Measurements from ENCODE around the gene CTSC.
A peak's percentile ranks its signal among the peaks of the same experiment; 100 is the strongest.

The CTSC gene

GRCh38 chr11:88337181-88337986, at the start of gene CTSC:
TSS of gene CTSC (minus strand) at chr11:88337736. CDS start at chr11:88337672, 64 bp downstream.
- DNase-seq (ENCODE audit: extremely low read depth in 1 of 2, low read depth in 1 of 2) = peak; percentile 91 to 93

- no peak for DNase-seq (ENCODE audit: extremely low read depth in 1 of 2, low read depth in 1 of 2)
Measured at GRCh38 chr11:88384669-88385005, 47.1 kb upstream of the CTSC start.

GRCh38 chr11:88384004-88384668, 46.6 kb upstream of the CTSC start:
- no peak for DNase-seq (ENCODE audit: extremely low read depth in 1 of 2, low read depth in 1 of 2)

GRCh38 chr11:88383447-88383846, 45.9 kb upstream of the CTSC start:
- DNase-seq (ENCODE audit: extremely low read depth in 1 of 2, low read depth in 1 of 2) = no peak

GRCh38 chr11:88379130-88379529, 41.6 kb upstream of the CTSC start:
- no peak for DNase-seq (ENCODE audit: extremely low read depth in 1 of 2, low read depth in 1 of 2)

- no peak for DNase-seq (ENCODE audit: extremely low read depth in 1 of 2, low read depth in 1 of 2)
Measured at GRCh38 chr11:88378422-88379066, 41.0 kb upstream of the CTSC start.

GRCh38 chr11:88377646-88378045, 40.1 kb upstream of the CTSC start:
- DNase-seq (ENCODE audit: extremely low read depth in 1 of 2, low read depth in 1 of 2) = no peak

- DNase-seq (ENCODE audit: extremely low read depth in 1 of 2, low read depth in 1 of 2) = no peak
Measured at GRCh38 chr11:88377144-88377543, 39.6 kb upstream of the CTSC start.

GRCh38 chr11:88375927-88376470, 38.5 kb upstream of the CTSC start:
- no peak for DNase-seq (ENCODE audit: extremely low read depth in 1 of 2, low read depth in 1 of 2)

GRCh38 chr11:88370782-88371181, 33.2 kb upstream of the CTSC start:
- DNase-seq (ENCODE audit: extremely low read depth in 1 of 2, low read depth in 1 of 2) = no peak

GRCh38 chr11:88367310-88367709, 29.8 kb upstream of the CTSC start:
- DNase-seq (ENCODE audit: extremely low read depth in 1 of 2, low read depth in 1 of 2) = no peak

- no peak for DNase-seq (ENCODE audit: extremely low read depth in 1 of 2, low read depth in 1 of 2)
Measured at GRCh38 chr11:88363648-88364065, 26.1 kb upstream of the CTSC start.

- no peak for DNase-seq (ENCODE audit: extremely low read depth in 1 of 2, low read depth in 1 of 2)
Measured at GRCh38 chr11:88363004-88363403, 25.5 kb upstream of the CTSC start.

- no peak for DNase-seq (ENCODE audit: extremely low read depth in 1 of 2, low read depth in 1 of 2)
Measured at GRCh38 chr11:88360141-88360540, 22.6 kb upstream of the CTSC start.

GRCh38 chr11:88359541-88359940, 22.0 kb upstream of the CTSC start:
- DNase-seq (ENCODE audit: extremely low read depth in 1 of 2, low read depth in 1 of 2) = no peak

- DNase-seq (ENCODE audit: extremely low read depth in 1 of 2, low read depth in 1 of 2) = no peak
Measured at GRCh38 chr11:88359114-88359513, 21.6 kb upstream of the CTSC start.

- no peak for DNase-seq (ENCODE audit: extremely low read depth in 1 of 2, low read depth in 1 of 2)
Measured at GRCh38 chr11:88358040-88358431, 20.5 kb upstream of the CTSC start.

- DNase-seq (ENCODE audit: extremely low read depth in 1 of 2, low read depth in 1 of 2) = no peak
Measured at GRCh38 chr11:88357323-88358039, 19.9 kb upstream of the CTSC start.

GRCh38 chr11:88355887-88356286, 18.4 kb upstream of the CTSC start:
- no peak for DNase-seq (ENCODE audit: extremely low read depth in 1 of 2, low read depth in 1 of 2)

- no peak for DNase-seq (ENCODE audit: extremely low read depth in 1 of 2, low read depth in 1 of 2)
Measured at GRCh38 chr11:88354912-88355311, 17.4 kb upstream of the CTSC start.
